IPS-NIHi7 (cell line): ENCODE results near the gene GNB5.
"Not testable (repeated sequence)": the region's sequence is repeated elsewhere in the genome, so short reads cannot be mapped to it uniquely, and the experiment has no call there.

Experiments
- DNase-seq: peaks from one replicate; pipeline ENCODE4 v3.0.0; 2012; ENCODE audit warnings: mixed read lengths; ENCODE audit errors: extremely low spot score

The GNB5 gene

GRCh38 chr15:52094811-52095584 lies 96.2 kb downstream of the GNB5 start:
- DNase-seq: no peak

- DNase-seq: no peak
These were observed 97.4 kb downstream of the GNB5 start for GRCh38 chr15:52093539-52094510.

- DNase-seq: no peak
These were observed 98.0 kb downstream of the GNB5 start for GRCh38 chr15:52093167-52093538.

- DNase-seq: no peak
These were observed 101.0 kb downstream of the GNB5 start for GRCh38 chr15:52090193-52090592.

- no peak for DNase-seq
These were observed 105.0 kb downstream of the GNB5 start for GRCh38 chr15:52086011-52086786.

GRCh38 chr15:52085299-52085698 lies 105.9 kb downstream of the GNB5 start:
- DNase-seq: no peak

- DNase-seq: no peak
These were observed 107.6 kb downstream of the GNB5 start for GRCh38 chr15:52083603-52084002.

GRCh38 chr15:52083037-52083359 lies 108.2 kb downstream of the GNB5 start:
- DNase-seq: not testable (repeated sequence)

GRCh38 chr15:52082197-52083036 lies 108.8 kb downstream of the GNB5 start:
- DNase-seq: no peak

- DNase-seq: no peak
These were observed 110.3 kb downstream of the GNB5 start for GRCh38 chr15:52080706-52081392.

- DNase-seq: no peak
These were observed 111.2 kb downstream of the GNB5 start for GRCh38 chr15:52080031-52080430.

GRCh38 chr15:52078876-52079700 lies 112.1 kb downstream of the GNB5 start:
- DNase-seq: peak; percentile 90

- DNase-seq: no peak
These were observed 112.9 kb downstream of the GNB5 start for GRCh38 chr15:52078197-52078875.

- no peak for DNase-seq
These were observed 114.1 kb downstream of the GNB5 start for GRCh38 chr15:52076889-52077781.

GRCh38 chr15:52071570-52071969 lies 119.6 kb downstream of the GNB5 start:
- DNase-seq: no peak

- no peak for DNase-seq
These were observed 121.6 kb downstream of the GNB5 start for GRCh38 chr15:52069559-52069958.

- no peak for DNase-seq
These were observed 123.1 kb downstream of the GNB5 start for GRCh38 chr15:52068004-52068615.

GRCh38 chr15:52067545-52067926 lies 123.7 kb downstream of the GNB5 start:
- no peak for DNase-seq
